Endothelial cell of umbilical vein (primary cell): ENCODE measurements around the gene SIGLEC15.

ENCODE experiments used
- CTCF ChIP-seq, 2 donors: IDR thresholded peaks; 1 replicate in 1 of 2; 2 replicates in 1 of 2; pipeline ENCODE4 v1.5.1; 2011; ENCODE audit warnings: low read length in 2 of 2, mild to moderate bottlenecking in 2 of 2, moderate library complexity in 2 of 2, control low read depth in 1 of 2, inconsistent platforms in 1 of 2, low read depth in 1 of 2; ENCODE audit not compliant: insufficient read depth in 1 of 2; ENCODE audit errors: extremely low read depth in 1 of 2
- EZH2 ChIP-seq: IDR thresholded peaks from 2 replicates; pipeline ENCODE4 v1.6.1; 2012; ENCODE audit warnings: borderline replicate concordance, low read depth, mild to moderate bottlenecking, moderate library complexity, low read length, inconsistent platforms; ENCODE audit not compliant: severe bottlenecking

DNA sequence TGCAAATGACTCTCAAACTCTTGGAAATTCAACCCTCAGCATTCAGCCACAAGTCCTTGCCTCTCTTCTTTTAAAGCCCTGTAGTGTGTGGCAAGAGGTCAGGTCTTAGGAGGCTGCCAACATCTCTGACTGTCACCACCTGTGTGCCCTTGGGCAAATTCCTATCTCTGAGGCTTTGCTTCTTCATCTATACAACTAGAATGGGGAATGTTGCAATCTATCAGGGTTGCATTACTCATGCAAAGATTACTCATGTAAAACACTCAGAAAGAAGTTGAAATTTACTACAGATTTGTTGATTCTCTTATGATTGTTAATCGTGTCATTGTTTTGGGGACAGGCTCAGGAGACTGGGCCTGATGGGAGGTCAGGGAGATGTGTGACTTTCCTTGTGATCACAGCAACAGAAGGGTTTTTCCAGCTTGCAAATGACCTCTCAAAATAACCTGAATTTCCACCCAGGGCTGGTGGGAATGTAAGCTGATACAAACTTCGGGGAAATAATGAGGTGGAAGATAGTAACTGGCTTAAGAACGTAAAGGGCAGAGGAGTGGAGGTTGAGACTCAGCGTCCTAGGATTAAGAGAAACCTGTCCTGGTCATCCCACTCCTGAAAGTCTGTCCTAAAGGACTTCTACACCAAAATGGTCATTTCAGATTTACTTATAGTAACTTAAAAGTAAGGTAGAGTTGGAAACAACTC lies 32.1 kb upstream of the SIGLEC15 start:
- TF ChIP-seq CTCF (IDR thresholded peaks at IDR 0.05; ENCODE audit: extremely low read depth in 1 of 2, insufficient read depth in 1 of 2, low read depth in 1 of 2, low read length in 2 of 2) (no peak), EZH2 (no peak)
